Measurements from ENCODE around the gene OSBPL6. TPM values are rescaled to one million over a fixed set of nuclear protein-coding genes. Genes with fewer than 3 reads are reported as not detected.

The OSBPL6 gene
- total RNA-seq, 1 donor from 2014 or later = 6.9 TPM

DNA sequence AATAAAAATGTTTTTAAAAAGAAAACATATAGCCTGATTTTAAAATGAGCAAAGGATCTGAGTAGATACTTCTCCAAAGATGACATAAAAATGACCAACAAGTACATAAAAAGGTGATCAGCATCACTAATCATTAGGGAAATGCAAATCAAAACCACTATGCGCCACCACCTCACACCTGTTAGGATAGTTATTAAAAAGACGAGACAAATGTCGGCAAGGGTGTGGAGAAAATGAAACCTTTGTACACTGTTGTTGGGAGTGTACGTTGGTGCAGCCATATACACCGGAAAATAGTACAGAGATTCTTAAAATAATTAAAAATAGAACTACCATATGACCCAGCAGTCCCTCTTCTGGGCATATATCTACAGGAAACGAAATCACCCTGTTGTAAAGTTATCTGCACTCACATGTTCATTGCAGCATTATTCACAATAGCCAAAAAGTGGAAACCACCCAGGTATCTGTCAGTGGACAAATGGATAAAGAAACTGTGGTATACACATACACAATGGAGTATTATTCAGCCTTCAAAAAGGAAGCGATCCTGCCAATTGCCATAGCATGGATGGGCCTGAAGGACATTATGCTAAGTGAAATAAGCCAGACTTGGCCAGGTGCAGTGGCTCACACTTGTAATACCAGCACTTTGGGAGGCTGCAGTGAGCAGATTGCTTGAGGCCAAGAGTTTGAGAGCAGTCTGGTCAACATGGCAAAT lies 165.0 kb downstream of the OSBPL6 start:
- no peak for DNase-seq (ENCODE audit: extremely low spot score, unreplicated experiment)
- Mint-ChIP-seq H3K4me3 (no peak overlapping the region), H3K27me3 (peaks cover under 1% of the 10 kb centered on the region), H3K4me1 (ENCODE audit: unreplicated experiment) (no peaks in the 10 kb centered on the region), H3K36me3 (no peaks in the 10 kb centered on the region), H3K27ac (no peak overlapping the region), H3K9me3 (no peaks in the 10 kb centered on the region)
- TF ChIP-seq, protein P1, sequence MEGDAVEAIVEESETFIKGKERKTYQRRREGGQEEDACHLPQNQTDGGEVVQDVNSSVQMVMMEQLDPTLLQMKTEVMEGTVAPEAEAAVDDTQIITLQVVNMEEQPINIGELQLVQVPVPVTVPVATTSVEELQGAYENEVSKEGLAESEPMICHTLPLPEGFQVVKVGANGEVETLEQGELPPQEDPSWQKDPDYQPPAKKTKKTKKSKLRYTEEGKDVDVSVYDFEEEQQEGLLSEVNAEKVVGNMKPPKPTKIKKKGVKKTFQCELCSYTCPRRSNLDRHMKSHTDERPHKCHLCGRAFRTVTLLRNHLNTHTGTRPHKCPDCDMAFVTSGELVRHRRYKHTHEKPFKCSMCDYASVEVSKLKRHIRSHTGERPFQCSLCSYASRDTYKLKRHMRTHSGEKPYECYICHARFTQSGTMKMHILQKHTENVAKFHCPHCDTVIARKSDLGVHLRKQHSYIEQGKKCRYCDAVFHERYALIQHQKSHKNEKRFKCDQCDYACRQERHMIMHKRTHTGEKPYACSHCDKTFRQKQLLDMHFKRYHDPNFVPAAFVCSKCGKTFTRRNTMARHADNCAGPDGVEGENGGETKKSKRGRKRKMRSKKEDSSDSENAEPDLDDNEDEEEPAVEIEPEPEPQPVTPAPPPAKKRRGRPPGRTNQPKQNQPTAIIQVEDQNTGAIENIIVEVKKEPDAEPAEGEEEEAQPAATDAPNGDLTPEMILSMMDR (conservative IDR thresholded peaks at IDR 0.05) = no peak

DNA sequence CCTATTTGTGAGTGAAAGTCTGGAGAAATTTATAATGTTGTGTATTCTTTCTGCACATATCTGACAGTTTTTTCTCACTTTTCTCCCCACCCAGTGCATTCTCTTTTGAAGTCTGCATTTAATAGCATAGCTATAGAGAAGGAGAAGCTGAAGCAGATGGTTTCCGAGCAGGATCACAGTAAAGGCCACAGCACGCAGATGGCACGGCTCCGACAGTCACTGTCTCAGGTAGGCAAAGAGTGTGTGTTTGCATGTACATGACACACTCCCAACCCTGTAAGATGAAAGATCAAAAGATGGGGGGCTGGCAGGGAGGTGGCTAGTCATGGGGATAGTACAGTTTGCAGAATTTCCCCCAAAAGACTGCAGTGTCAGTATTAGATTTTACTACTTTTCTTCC lies 167.3 kb downstream of the OSBPL6 start:
- Mint-ChIP-seq H3K36me3 (no peaks in the 10 kb centered on the region), H3K9me3 (no peaks in the 10 kb centered on the region), H3K4me1 (ENCODE audit: unreplicated experiment) (no peaks in the 10 kb centered on the region), H3K27me3 (peaks cover 4% of the 10 kb centered on the region), H3K27ac (no peak overlapping the region), H3K4me3 (no peak overlapping the region)
- no peak for DNase-seq (ENCODE audit: extremely low spot score, unreplicated experiment)
- TF ChIP-seq, protein P1 (conservative IDR thresholded peaks at IDR 0.05) = no peak

DNA sequence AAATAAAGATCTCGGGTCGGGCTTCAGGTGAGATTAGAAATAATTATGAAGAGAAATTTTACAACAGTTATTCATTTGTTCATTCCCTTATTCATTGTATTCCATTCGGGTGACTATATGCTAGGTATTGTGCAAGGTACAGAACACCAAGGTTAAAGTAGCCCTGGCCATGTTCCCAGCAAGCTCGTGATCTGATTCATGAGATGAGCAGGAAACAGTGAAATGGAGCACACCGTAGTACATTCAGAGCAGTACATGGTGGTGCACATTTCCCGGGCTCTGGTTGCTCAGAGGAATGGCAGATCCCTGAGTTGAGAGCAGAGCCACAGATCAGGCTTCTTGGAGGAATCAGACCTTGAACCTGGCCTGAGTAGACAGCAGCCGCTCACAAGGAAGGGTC lies 168.9 kb downstream of the OSBPL6 start:
- TF ChIP-seq, protein P1 (conservative IDR thresholded peaks at IDR 0.05) = no peak
- no peaks in the 10 kb centered on the region for H3K9me3 Mint-ChIP-seq
- H3K36me3 Mint-ChIP-seq = no peaks in the 10 kb centered on the region
- no peak for DNase-seq (ENCODE audit: extremely low spot score, unreplicated experiment)
- H3K27me3 Mint-ChIP-seq = peaks cover 4% of the 10 kb centered on the region
- H3K4me3 Mint-ChIP-seq = no peak overlapping the region
- no peak overlapping the region for H3K27ac Mint-ChIP-seq
- H3K4me1 Mint-ChIP-seq (ENCODE audit: unreplicated experiment) = no peaks in the 10 kb centered on the region

DNA sequence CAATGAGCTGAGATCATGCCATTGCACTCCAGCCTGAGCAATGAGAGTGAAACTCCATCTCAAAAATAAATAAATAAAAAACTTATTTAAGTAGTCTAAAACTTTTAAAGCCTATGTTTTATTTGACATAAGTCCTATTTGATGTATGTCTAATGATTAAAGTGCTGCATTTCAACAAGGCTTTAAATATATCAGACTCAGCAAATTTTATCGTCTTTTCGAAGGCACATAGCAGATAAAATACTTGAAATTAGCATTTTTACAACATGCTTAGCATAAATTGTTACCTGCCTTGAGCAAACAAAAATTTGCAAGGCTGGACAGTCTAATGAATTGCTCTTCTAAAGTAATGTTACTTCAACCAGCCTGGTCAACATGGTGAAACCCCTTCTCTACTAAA lies 170.8 kb downstream of the OSBPL6 start:
- Mint-ChIP-seq H3K4me1 (ENCODE audit: unreplicated experiment) (no peaks in the 10 kb centered on the region), H3K9me3 (no peaks in the 10 kb centered on the region), H3K36me3 (no peaks in the 10 kb centered on the region), H3K27me3 (peaks cover 4% of the 10 kb centered on the region), H3K27ac (no peak overlapping the region), H3K4me3 (no peak overlapping the region)
- DNase-seq (ENCODE audit: extremely low spot score, unreplicated experiment) = no peak
- TF ChIP-seq, protein P1 (conservative IDR thresholded peaks at IDR 0.05) = no peak

DNA sequence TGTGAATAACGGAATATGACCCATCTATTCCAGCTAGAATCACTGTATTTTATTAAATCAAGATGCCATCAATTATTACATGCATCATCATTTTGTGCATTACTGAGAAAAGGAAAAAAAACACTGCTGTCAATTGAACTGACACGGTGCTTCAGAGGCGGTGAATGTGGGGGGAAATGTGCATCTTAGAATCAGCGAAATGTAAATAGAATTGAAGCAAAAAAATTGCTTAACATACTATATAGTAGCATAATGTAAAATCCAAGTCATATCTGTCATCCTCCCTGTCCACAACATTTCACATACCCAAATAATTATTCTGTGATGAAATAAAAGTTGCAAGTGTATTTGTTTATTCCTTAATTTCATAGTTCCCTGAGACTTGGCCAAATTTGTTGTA lies 172.1 kb downstream of the OSBPL6 start:
- H3K9me3 Mint-ChIP-seq = no peaks in the 10 kb centered on the region
- DNase-seq (ENCODE audit: extremely low spot score, unreplicated experiment) = no peak
- TF ChIP-seq, protein P1 (conservative IDR thresholded peaks at IDR 0.05) = no peak
- H3K27ac Mint-ChIP-seq = no peak overlapping the region
- H3K4me3 Mint-ChIP-seq = no peak overlapping the region
- no peaks in the 10 kb centered on the region for H3K36me3 Mint-ChIP-seq
- H3K27me3 Mint-ChIP-seq = peaks cover 7% of the 10 kb centered on the region
- H3K4me1 Mint-ChIP-seq (ENCODE audit: unreplicated experiment) = no peaks in the 10 kb centered on the region
